GM21786 (cell line): Measurements from ENCODE around the gene PCDHA11.
"Not testable (repeated sequence)": the region's sequence is repeated elsewhere in the genome, so short reads cannot be mapped to it uniquely, and the experiment has no call there.

Experiments
- ATAC-seq: cut with Tn5 transposase; IDR thresholded peaks from one replicate; pipeline ENCODE4 v1.9.1; 2021; ENCODE audit not compliant: unreplicated experiment

Gene PCDHA11

DNA sequence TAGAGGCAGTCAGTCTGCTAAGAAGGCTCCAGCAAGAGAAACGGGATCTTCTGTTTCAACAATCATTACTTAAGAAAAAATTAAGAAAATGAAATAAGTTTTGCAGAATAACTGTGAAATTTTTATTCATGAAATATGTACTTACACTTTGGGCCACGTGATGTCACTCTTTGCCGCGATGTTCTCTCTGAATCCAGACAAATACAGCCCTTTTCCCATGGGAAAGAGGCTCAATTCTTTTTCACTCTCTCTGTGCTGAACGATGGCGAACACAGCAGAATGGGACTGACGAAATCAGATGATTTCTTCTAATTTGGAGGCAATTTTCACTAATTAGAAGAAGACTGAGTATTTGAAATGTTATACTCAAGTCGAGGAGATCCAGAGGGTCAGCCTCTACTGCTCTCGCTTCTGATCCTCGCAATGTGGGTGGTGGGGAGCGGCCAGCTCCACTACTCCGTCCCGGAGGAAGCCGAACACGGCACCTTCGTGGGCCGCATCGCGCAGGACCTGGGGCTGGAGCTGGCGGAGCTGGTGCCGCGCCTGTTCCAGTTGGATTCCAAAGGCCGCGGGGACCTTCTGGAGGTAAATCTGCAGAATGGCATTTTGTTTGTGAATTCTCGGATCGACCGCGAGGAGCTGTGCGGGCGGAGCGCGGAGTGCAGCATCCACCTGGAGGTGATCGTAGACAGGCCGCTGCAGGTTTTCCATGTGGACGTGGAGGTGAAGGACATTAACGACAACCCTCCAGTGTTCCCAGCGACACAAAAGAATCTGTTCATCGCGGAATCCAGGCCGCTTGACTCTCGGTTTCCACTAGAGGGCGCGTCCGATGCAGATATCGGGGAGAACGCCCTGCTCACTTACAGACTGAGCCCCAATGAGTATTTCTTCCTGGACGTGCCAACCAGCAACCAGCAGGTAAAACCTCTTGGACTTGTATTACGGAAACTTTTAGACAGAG lies 20.3 kb upstream of the PCDHA11 start, which contains the start of gene PCDHA9:
Gene PCDHA9, plus strand, starts transcription at position 244 of the 964 bp plus-strand sequence. Its CDS starts 114 bp downstream, at position 358.
- not testable (repeated sequence) for ATAC-seq

- not testable (repeated sequence) for ATAC-seq
Measured at GRCh38 chr5:140849831-140850634, 18.7 kb upstream of the PCDHA11 start.

DNA sequence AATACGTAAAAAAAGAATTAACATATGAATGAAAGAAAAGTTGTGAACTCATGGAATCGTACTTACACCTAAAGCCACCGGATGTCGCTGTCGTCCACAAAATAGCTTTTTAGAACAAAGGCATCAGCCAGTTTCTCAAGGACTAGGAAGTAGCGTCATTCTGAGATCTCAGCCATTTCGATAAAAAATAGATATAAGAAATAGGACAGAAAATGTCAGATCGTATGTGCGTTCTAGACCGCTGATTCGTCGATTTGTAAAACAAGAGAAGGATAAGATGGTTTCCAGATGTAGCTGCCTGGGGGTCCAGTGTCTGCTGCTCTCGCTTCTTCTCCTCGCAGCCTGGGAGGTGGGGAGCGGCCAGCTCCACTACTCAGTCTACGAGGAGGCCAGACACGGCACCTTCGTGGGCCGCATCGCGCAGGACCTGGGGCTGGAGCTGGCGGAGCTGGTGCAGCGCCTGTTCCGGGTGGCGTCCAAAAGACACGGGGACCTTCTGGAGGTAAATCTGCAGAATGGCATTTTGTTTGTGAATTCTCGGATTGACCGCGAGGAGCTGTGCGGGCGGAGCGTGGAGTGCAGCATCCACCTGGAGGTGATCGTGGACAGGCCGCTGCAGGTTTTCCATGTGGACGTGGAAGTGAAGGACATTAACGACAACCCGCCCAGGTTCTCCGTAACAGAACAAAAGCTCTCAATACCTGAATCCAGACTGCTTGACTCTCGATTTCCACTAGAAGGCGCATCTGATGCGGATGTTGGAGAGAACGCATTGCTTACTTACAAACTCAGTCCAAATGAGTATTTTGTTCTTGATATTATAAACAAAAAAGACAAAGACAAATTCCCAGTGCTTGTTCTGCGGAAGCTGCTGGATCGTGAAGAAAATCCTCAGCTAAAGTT lies 12.7 kb upstream of the PCDHA11 start, which contains the start of gene PCDHA10:
Gene PCDHA10, plus strand, starts transcription at position 126 of the 903 bp plus-strand sequence. Its CDS starts 152 bp downstream, at position 278.
- ATAC-seq: no peak

- no peak for ATAC-seq
Measured at GRCh38 chr5:140857177-140857986, 11.4 kb upstream of the PCDHA11 start.

DNA sequence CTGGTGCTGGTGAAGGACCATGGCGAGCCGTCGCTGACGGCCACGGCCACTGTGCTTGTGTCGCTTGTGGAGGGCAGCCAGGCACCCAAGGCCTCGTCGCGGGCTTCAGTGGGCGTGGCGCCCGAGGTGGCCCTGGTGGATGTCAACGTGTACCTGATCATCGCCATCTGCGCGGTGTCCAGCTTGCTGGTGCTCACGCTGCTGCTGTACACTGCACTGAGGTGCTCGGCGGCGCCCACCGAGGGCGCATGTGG lies 10.8 kb upstream of the PCDHA11 start:
- no peak for ATAC-seq

DNA sequence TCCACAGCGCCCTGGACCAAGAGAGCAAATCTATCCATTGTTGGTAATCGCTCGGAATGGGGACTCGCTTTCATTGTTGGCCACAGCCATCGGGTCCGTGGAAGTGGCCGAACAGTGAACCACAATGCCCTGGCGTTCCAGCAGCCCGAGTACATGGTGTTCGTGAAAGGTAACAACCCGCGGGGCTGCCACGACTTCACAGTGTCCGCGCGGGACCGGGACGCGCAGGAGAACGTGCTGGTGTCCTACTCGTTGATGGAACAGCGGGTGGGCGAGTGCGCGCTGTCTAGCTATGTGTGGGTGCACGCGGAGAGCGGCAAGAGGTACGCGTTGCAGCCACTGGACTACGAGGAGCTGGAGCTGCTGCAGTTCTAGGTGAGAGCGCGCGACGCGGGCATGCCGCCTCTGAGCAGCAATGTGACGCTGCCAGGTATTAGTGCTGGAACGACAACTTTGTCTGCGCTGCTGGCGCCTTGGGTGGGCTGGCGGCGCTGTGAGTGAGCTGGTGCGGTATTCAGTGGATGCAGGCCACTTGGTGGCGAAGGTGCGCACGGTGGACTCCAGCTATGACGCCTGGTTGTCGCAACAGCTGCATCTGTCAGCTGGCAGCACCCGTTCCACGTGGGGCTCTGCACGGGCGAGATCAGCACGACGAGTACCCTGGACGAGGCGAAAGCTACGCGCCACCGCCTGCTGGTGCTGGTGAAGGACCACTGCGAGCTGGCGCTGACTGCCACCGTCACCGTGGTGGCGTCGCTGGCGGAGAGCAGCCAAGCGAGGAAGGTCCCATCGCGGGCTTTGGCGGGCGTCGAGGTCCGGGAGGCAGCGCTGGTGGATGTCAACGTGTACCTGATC lies 6.1 kb upstream of the PCDHA11 start:
- no peak for ATAC-seq

GRCh38 chr5:140869555-140869886 lies 764 bp downstream of the PCDHA11 start:
- ATAC-seq: no peak

DNA sequence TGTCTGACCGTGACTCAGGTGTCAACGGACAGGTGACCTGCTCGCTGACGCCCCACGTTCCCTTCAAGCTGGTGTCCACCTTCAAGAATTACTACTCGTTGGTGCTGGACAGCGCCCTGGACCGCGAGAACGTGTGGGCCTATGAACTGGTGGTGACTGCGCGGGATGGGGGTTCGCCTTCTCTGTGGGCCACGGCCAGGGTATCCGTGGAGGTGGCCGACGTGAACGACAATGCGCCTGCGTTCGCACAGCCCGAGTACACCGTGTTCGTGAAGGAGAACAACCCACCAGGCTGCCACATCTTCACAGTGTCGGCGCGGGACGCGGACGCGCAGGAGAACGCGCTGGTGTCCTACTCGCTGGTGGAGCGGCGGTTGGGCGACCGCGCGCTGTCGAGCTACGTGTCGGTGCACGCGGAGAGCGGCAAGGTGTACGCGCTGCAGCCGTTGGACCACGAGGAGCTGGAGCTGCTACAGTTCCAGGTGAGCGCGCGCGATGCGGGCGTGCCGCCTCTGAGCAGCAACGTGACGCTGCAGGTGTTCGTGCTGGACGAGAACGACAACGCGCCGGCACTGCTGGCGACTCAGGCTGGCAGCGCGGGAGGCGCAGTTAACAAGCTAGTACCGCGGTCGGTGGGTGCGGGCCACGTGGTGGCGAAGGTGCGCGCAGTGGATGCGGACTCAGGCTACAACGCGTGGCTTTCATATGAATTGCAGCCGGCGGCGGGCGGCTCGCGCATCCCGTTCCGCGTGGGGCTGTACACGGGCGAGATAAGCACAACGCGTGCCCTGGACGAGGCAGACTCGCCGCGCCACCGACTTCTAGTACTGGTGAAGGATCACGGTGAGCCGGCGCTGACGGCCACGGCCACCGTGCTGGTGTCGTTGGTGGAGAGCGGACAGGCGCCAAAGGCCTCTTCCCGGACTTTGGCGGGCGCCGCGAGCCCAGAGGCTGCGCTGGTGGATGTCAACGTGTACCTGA lies 1.8 kb downstream of the PCDHA11 start:
- no peak for ATAC-seq

DNA sequence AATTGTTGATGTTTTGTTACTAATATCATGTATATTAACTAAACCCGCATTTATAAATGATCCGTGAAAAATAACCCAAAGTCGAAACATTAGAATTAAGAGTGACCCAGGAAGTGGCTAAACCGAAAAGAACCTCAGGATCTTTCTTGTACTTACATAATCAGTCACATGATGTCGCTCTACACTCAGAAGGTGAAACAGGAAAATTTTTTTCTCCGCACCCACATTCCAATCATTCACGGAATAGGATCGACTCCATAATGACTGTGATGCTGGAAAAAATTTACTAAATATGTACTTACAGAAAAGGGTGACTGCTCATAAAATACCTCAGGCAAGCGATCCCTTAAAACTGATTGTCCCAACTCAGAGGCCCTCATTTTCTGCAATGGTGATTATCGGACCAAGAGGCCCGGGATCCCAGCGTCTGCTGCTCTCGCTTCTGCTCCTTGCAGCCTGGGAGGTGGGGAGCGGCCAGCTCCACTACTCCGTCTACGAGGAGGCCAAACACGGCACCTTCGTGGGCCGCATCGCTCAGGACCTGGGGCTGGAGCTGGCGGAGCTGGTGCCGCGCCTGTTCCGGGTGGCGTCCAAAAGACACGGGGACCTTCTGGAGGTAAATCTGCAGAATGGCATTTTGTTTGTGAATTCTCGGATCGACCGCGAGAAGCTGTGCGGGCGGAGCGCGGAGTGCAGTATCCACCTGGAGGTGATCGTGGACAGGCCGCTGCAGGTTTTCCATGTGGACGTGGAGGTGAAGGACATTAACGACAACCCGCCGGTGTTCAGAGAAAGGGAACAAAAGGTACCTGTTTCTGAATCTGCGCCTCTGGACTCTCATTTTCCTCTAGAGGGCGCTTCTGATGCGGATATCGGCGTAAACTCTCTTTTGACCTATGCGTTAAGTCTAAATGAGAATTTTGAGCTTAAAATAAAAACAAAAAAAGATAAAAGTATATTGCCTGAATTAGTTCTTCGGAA lies 6.6 kb downstream of the PCDHA11 start, which contains the start of gene PCDHA12:
Gene PCDHA12, plus strand, starts transcription at position 224 of the 981 bp plus-strand sequence. Its CDS starts 165 bp downstream, at position 389.
- ATAC-seq: no peak

GRCh38 chr5:140876541-140877261 lies 7.9 kb downstream of the PCDHA11 start:
- not testable (repeated sequence) for ATAC-seq

GRCh38 chr5:140877262-140877581 lies 8.5 kb downstream of the PCDHA11 start:
- no peak for ATAC-seq

DNA sequence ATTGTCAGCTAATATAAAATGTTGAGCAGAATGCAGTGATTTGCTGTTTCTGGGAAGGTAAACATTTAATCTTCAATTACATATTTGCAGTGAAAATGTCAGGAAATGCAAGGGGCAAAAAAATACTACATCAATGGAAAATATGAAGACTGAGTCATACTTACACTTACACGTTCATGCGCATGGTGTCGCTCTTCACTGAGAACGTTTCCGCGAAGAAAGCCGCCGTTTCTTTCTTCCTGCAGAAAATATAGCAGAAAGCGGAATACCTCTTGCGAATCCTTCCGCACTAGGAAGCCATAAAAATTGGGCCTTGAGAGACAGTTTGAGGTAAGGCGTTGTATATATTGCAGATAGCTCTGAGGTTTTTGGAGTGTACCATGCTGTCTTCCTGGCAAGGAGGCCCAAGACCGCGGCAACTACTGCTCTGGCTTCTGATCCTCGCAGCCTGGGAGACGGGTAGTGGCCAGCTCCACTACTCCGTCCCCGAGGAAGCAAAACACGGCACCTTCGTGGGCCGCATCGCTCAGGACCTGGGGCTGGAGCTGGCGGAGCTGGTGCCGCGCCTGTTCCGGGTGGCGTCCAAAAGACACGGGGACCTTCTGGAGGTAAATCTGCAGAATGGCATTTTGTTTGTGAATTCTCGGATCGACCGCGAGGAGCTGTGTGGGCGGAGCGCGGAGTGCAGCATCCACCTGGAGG lies 13.3 kb downstream of the PCDHA11 start, which contains the start of gene PCDHA13:
Gene PCDHA13, plus strand, starts transcription at position 236 of the 702 bp plus-strand sequence. Its CDS starts 145 bp downstream, at position 381.
- no peak for ATAC-seq

- ATAC-seq: no peak
Measured at GRCh38 chr5:140882591-140882899, 13.8 kb downstream of the PCDHA11 start.

DNA sequence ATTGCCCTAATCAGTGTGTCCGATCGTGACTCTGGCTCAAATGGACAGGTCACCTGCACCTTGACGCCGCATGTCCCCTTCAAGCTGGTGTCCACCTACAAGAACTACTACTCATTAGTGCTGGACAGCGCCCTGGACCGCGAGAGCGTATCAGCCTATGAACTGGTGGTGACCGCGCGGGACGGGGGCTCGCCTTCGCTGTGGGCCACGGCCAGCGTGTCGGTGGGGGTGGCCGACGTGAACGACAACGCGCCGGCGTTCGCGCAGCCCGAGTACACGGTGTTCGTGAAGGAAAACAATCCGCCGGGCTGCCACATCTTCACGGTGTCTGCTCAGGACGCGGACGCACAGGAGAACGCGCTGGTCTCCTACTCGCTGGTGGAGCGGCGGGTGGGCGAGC lies 14.6 kb downstream of the PCDHA11 start:
- no peak for ATAC-seq

- no peak for ATAC-seq
Measured at GRCh38 chr5:140883927-140884697, 15.4 kb downstream of the PCDHA11 start.
